ENCODE measurements around the gene SPEM1.

SPEM1 gene, protein sequence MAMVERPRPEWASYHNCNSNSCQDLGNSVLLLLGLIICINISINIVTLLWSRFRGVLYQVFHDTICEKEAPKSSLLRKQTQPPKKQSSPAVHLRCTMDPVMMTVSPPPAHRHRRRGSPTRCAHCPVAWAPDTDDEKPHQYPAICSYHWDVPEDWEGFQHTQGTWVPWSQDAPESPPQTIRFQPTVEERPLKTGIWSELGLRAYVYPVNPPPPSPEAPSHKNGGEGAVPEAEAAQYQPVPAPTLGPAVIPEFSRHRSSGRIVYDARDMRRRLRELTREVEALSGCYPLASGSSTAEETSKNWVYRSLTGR

GRCh38 chr17:7419819-7420610, at the start of gene SPEM1:
TSS of gene SPEM1 (plus strand) at chr17:7420324. CDS start at chr17:7420385, 61 bp downstream.
- no peak for DNase-seq (ENCODE audit: low read depth, low spot score)

DNA sequence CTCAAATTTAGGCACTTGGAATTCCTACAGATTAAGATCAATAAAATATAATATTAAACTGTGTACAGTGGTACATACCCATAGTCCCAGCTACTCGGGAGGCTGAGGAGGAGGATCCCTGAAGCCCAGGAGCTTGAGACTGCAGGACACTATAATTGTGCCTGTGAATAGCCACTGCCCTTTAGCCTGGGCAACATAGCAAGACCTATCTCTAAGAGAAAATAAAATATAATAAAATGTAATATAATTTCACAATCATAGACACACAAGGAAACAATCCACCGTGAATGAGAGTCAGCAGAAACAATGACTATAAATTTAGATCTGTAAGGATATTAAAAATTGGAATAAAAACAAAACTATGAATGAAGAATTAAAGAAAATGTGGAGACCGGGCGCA, 49.3 kb upstream of the SPEM1 start:
- no peak for DNase-seq (ENCODE audit: low read depth, low spot score)

DNA sequence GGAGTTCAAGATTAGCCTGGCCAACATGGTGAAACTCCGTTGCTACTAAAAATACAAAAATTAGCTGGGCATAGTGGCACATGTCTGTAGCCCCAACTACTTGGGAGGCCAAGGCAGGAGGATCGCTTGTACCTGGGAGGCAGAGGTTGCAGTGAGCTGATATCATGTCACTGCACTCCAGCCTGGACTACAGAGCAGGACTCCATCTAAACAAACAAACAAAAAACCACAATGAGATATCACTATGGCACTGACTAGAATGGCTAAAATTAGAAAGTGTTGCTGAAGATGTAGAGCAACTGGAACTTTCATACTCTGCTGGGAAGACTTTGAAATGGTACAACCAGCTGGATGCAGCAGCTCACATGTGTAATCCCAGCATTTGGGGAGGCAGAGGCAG, 45.8 kb upstream of the SPEM1 start:
- no peak for DNase-seq (ENCODE audit: low read depth, low spot score)

DNA sequence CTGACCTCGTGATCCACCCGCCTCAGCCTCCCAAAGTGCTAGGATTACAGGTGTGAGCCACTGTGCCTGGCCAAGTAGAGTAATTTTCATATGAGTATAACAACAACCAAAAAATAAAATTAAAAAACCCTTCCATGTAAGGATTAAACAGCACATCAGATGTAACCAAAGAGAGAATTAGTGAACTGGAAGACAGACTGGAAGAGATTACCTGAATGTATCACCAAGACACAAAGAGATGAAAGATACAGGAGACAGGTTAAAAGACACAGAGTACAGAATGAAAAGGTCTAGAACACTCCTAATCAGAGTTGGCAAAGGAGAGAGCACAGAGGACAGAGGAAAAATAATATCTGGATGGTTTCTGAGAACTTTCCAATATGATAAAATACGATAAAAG, 41.0 kb upstream of the SPEM1 start:
- no peak for DNase-seq (ENCODE audit: low read depth, low spot score)

- DNase-seq (ENCODE audit: low read depth, low spot score), result no peak
These were observed 39.8 kb upstream of the SPEM1 start for GRCh38 chr17:7380321-7380720.

DNA sequence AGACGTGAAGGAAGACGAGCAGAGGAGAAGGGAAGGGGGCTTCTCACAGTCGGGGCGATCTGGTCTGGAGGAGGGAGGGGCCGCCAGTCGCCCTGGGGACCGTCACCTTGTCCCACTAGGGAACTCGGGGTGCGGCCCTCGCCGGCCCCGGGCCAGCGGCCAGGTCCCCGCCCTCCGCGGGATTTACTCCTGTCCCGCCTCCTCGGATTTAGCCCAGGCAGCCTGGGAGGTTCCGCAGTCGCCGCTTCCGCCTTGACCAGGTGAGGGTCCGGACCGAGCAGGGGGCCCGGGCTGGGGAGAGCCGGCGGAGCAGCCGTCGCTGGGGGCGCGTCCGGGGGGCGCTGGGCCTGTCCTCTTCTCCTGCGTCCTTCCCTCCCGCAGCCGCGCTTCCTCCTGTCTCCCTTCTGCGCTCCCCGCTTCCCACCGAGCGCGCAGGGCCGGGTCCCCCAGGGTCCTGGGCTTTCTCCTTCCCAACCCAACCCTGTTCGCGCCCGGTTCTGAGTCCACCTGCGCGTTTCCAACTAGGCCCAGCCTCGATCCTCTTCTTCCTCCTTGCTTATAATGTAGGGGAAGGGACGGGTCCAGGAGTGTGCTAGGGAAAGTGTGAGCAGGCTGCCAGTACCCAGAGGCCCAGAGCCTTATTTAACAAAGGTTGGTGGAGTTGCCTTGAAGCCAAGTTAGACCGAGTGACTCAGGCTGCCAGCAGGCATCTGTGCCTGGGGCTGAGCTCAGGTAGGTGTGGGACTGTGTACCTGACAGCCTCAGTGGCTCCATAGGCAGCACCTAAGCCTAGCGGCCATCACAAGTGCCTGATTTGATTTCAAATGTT, 39.1 kb upstream of the SPEM1 start, which contains the start of gene TNK1:
TNK1 (plus strand) TSS at position 235 of the 829 bp plus-strand sequence. CDS start 1,838 bp downstream, outside the sequence.
- DNase-seq (ENCODE audit: low read depth, low spot score), result no peak

DNA sequence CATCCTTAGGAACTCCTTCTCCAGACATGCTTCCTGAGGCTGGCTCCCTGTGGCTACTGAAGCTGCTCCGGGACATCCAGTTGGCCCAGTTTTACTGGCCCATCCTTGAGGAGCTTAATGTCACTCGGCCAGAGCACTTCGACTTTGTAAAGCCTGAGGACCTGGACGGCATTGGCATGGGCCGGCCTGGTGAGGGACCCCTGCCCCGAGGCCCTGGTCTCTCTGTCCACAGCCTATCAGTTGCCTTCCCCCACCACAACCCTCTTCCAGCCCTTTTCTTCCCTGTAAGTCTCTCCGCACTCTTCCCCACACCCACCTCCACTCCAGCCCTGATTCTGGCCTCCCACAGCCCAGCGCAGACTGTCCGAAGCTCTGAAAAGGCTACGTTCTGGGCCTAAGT, 37.2 kb upstream of the SPEM1 start:
- DNase-seq (ENCODE audit: low read depth, low spot score), result no peak

- no peak for DNase-seq (ENCODE audit: low read depth, low spot score)
These were observed 36.8 kb upstream of the SPEM1 start for GRCh38 chr17:7383371-7383741.

DNA sequence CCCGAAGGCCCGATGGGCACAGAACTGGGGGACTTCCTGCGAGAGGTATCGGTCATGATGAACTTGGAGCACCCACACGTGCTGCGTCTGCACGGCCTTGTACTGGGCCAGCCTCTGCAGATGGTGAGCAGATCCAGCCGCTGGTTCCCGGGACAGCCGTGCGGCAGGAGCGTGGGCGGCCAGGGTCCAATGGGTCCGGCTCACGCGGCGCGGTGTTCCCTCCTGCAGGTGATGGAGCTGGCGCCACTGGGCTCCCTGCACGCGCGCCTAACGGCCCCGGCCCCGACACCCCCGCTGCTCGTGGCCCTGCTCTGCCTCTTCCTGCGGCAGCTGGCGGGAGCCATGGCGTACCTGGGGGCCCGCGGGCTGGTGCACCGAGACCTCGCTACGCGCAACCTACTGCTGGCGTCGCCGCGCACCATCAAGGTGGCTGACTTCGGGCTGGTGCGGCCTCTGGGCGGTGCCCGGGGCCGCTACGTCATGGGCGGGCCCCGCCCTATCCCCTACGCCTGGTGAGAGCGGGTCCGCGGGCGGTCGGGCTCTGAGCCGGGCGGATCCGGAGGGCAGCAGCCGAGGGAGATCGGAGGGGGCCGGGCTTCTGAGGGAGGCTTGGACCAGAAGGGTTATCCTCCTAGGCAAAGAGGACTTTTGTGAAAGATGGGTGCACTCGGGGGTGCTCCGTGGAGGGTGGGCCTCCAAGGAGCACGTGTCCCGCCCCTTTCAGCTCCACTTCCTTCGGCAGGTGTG, 36.2 kb upstream of the SPEM1 start:
- peak; percentile 60 for DNase-seq (ENCODE audit: low read depth, low spot score)

GRCh38 chr17:7384489-7385081, 35.5 kb upstream of the SPEM1 start:
- no peak for DNase-seq (ENCODE audit: low read depth, low spot score)

- no peak for DNase-seq (ENCODE audit: low read depth, low spot score)
These were observed 31.3 kb upstream of the SPEM1 start for GRCh38 chr17:7388856-7389255.

GRCh38 chr17:7389924-7390910, 29.9 kb upstream of the SPEM1 start:
- DNase-seq (ENCODE audit: low read depth, low spot score), result no peak

GRCh38 chr17:7391307-7391706, 28.8 kb upstream of the SPEM1 start:
- no peak for DNase-seq (ENCODE audit: low read depth, low spot score)

GRCh38 chr17:7392696-7393612, 27.2 kb upstream of the SPEM1 start:
- DNase-seq (ENCODE audit: low read depth, low spot score), result no peak

- no peak for DNase-seq (ENCODE audit: low read depth, low spot score)
These were observed 26.3 kb upstream of the SPEM1 start for GRCh38 chr17:7393613-7394451.

DNA sequence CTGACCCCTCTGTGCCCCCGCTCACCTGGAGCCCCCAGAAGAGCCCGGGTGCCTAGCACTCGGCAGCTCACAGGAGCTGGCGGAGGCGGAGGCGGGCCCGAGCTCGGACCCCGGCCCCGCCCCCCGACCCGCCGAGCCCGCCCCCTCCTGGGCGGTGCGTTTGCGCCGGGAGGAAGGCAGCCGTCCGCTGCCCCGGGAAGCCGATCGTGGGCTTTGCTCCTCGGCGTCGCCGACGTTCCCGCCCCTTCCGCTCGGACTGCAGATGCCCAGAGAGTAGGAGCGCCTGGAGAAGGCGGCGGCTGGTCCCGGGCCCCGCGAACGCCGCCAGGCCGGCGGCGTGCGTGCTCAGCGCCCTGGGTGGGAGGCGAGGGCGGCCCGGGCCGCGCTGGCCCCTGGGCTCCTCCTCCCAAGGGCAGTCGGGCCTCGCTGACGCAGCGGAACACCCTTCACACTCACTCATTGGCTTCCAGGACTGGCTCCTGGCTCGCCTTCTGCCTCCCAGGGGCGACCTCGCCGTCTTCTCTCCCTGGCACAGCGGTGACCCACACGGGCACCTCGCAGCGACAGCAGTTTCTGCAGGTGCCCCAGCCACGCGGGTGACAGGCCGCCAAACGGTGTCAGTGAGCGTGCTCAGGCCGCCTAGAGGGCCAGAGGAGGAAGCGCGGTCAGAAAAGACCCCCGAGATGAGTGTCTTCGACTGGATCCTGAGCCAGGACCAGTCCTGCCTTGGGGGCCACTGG, 25.5 kb upstream of the SPEM1 start, which contains the start of gene PLSCR3:
PLSCR3 (minus strand) TSS at position 74 of the 740 bp plus-strand sequence. CDS start 415 bp downstream, outside the sequence.
- DNase-seq (ENCODE audit: low read depth, low spot score), result peak; percentile 62

- DNase-seq (ENCODE audit: low read depth, low spot score), result no peak
These were observed 24.0 kb upstream of the SPEM1 start for GRCh38 chr17:7396147-7396546.
